B cell (primary cell): Measurements from ENCODE around the gene YWHAE. TPM values are rescaled to one million over a fixed set of nuclear protein-coding genes. Genes with fewer than 3 reads are reported as not detected.
A peak's percentile ranks its signal among the peaks of the same experiment; 100 is the strongest.

Experiments
- ATAC-seq: fragments of 200-7000 bp; cut with Tn5 transposase; one replicate; pipeline ENCODE4 v1.10.0; 2021; ENCODE audit warnings: low read depth, mild to moderate bottlenecking, moderate number of reproducible peaks, moderate library complexity
- CTCF ChIA-PET: fragments of 350-600 bp; sonication (Branson Sonifier 250); formaldehyde crosslinking; loops from one replicate; lab custom pipeline; 2021; ENCODE audit warnings: antibody characterized with exemption, inconsistent platforms; lab: Charles Lee
- POLR2A ChIA-PET: fragments of 350-600 bp; sonication (Branson Sonifier 250); formaldehyde crosslinking; loops from one replicate; lab custom pipeline; 2021; ENCODE audit warnings: antibody characterized with exemption; lab: Charles Lee
- DNase-seq: peaks from one replicate; pipeline ENCODE4 v3.0.0; 2013
- H2AFZ ChIP-seq: 2 replicates; pipeline ENCODE4 v1.6.1; 2012; ENCODE audit warnings: mild to moderate bottlenecking, low read depth, low read length; ENCODE audit not compliant: insufficient read depth, poor library complexity, severe bottlenecking
- H3K27ac ChIP-seq, 2 donors: 1 replicate in 1 of 2; 2 replicates in 1 of 2; pipeline ENCODE4 v1.5.1; 2012 to 2013; ENCODE audit warnings: low read length in 2 of 2, mild to moderate bottlenecking in 2 of 2, moderate library complexity in 1 of 2
- H3K27me3 ChIP-seq, 4 experiments: fragments of 200-600 bp in 1 of 4; sonication (generic) in 1 of 4; replicated peaks in 1 of 4; 1 replicate in 2 of 4; 2 replicates in 2 of 4; pipeline versions ENCODE4 v1.6.1 to v1.7.0; 2013 to 2016; ENCODE audit warnings: low read length in 3 of 4, mild to moderate bottlenecking in 2 of 4, mixed read lengths in 1 of 4, moderate library complexity in 1 of 4; ENCODE audit not compliant: insufficient read depth in 4 of 4, control insufficient read depth in 3 of 4; ENCODE audit errors: control extremely low read depth in 1 of 4
- H3K36me3 ChIP-seq, 2 experiments: replicated peaks in 1 of 2; 1 replicate in 1 of 2; 2 replicates in 1 of 2; pipeline versions ENCODE4 v1.6.1 to v1.7.1; 2013; ENCODE audit warnings: low read length in 1 of 2; ENCODE audit not compliant: insufficient read depth in 2 of 2, control insufficient read depth in 1 of 2; ENCODE audit errors: control extremely low read depth in 1 of 2, extremely low read depth in 1 of 2
- H3K4me1 ChIP-seq, 2 donors: fragments of 200-600 bp in 1 of 2; sonication (generic) in 1 of 2; 1 replicate in 1 of 2; 2 replicates in 1 of 2; pipeline versions ENCODE4 v1.5.1 to v1.6.1; 2013 to 2017; ENCODE audit warnings: low read length in 2 of 2; ENCODE audit not compliant: control insufficient read depth in 2 of 2, insufficient read depth in 2 of 2
- H3K4me2 ChIP-seq: replicated peaks from 2 replicates; pipeline ENCODE3; 2012; ENCODE audit warnings: mild to moderate bottlenecking, low read depth, low read length; ENCODE audit not compliant: poor library complexity, severe bottlenecking
- H3K4me3 ChIP-seq, 5 experiments: fragments of 200-600 bp in 1 of 5; sonication (generic) in 1 of 5; 1 replicate in 3 of 5; 2 replicates in 2 of 5; pipeline versions ENCODE4 v1.5.1 to v1.7.0; 2011 to 2016; ENCODE audit warnings: low read length in 4 of 5, mild to moderate bottlenecking in 4 of 5, low read depth in 2 of 5, control low read depth in 1 of 5, moderate library complexity in 1 of 5; ENCODE audit not compliant: insufficient read depth in 1 of 5; ENCODE audit errors: control extremely low read depth in 1 of 5, extremely low read depth in 1 of 5
- H3K79me2 ChIP-seq: fragments of 200-600 bp; sonication (generic); one replicate; pipeline ENCODE4 v1.6.0; 2016; ENCODE audit warnings: low read length; ENCODE audit not compliant: control insufficient read depth, insufficient read depth
- H3K9ac ChIP-seq: fragments of 200-600 bp; sonication (generic); 2 replicates; pipeline ENCODE4 v1.6.1; 2017; ENCODE audit warnings: mild to moderate bottlenecking, low read length, moderate library complexity
- H3K9me3 ChIP-seq, 3 donors: one replicate each; pipeline versions ENCODE4 v1.6.1 to v1.7.1; 2013; ENCODE audit warnings: low read length in 2 of 3; ENCODE audit not compliant: control insufficient read depth in 2 of 3, insufficient read depth in 1 of 3; ENCODE audit errors: control extremely low read depth in 1 of 3
- H4K20me1 ChIP-seq: 2 replicates; pipeline ENCODE4 v1.6.0; 2012; ENCODE audit warnings: mild to moderate bottlenecking, low read length; ENCODE audit not compliant: insufficient read depth, control insufficient read depth, poor library complexity, severe bottlenecking
- H3K27ac Mint-ChIP-seq: one replicate; pipeline ENCODE4 v1.8.0; 2021; ENCODE audit warnings: mixed read lengths
- H3K27me3 Mint-ChIP-seq: one replicate; pipeline ENCODE4 v1.8.0; 2021; ENCODE audit warnings: mixed read lengths
- H3K4me1 Mint-ChIP-seq: one replicate; pipeline ENCODE4 v1.8.0; 2021; ENCODE audit warnings: mixed read lengths
- H3K4me3 Mint-ChIP-seq: one replicate; pipeline ENCODE4 v1.8.0; 2021; ENCODE audit warnings: mixed read lengths
- H3K9me3 Mint-ChIP-seq: one replicate; pipeline ENCODE4 v1.8.0; 2022; ENCODE audit warnings: mixed read lengths; ENCODE audit not compliant: insufficient read depth
- CTCF ChIP-seq: fragments of 200-600 bp; IDR thresholded peaks from one replicate; pipeline ENCODE4 v1.8.0; 2022; ENCODE audit warnings: antibody characterized with exemption, mild to moderate bottlenecking
- EZH2 ChIP-seq: IDR thresholded peaks from 2 replicates; pipeline ENCODE4 v1.6.1; 2012; ENCODE audit warnings: borderline replicate concordance, low read depth, mild to moderate bottlenecking, moderate library complexity, low read length; ENCODE audit not compliant: insufficient read depth, poor library complexity, severe bottlenecking
- WGBS: methylation state at CpG from one replicate; pipeline ENCODE4 v1.1.5; 2013; ENCODE audit warnings: missing lambda C conversion rate; ENCODE audit not compliant: insufficient coverage; 5-methylcytosine and 5-hydroxymethylcytosine counted together
- intact Hi-C: fragments of 100-400 bp; cut with micrococcal nuclease; formaldehyde crosslinking; loops from one replicate; pipeline ENCODE4 v1.10.0; 2022
- polyA plus RNA-seq: library from polyadenylated mRNA; depleted of rRNA; stranded (reverse); fragments of >200 nt; gene quantifications from 2 replicates; pipeline ENCODE4 v1.2.3, GENCODE V29; 2012
- small RNA-seq: library from RNA; depleted of rRNA; stranded (forward); fragments of <200 nt; gene quantifications from one replicate; pipeline ENCODE3, GENCODE V24; 2012; ENCODE audit warnings: low replicate concordance, low read depth; ENCODE audit not compliant: insufficient read length
- total RNA-seq, 2 donors: library from RNA; stranded (reverse); fragments of 120-200 nt in 1 of 2; gene quantifications; 1 replicate in 1 of 2; 2 replicates in 1 of 2; pipeline versions ENCODE4 v1.2.3 to v1.2.4, GENCODE V29; 2013 to 2022

The YWHAE gene
- total and polyA plus RNA-seq, 2 donors (not counting 1 experiment from before 2014, with no cell fraction given) = 54.3 to 149 TPM

- CTCF ChIA-PET = interaction anchor here (1.1 kb wide), 1 partner anchor 176 kb away, joined by 3 read pairs; no protein-coding TSS in a partner anchor
- POLR2A ChIA-PET = no interaction called here
- H3K4me3 ChIP-seq = no peak overlapping the region
- DNase-seq (peak; percentile 31), ATAC-seq (no peak)
- H3K27me3 ChIP-seq = peaks cover 0 to 26% (median 11%) of the 10 kb centered on the region in 4 experiments
- intact Hi-C loops = no loop called here
- H3K9me3 ChIP-seq = peaks cover 0 to 8% (median 0%) of the 10 kb centered on the region in 3 donors
- Mint-ChIP-seq H3K27me3 (peaks cover 10% of the 10 kb centered on the region), H3K4me1 (peaks cover 15% of the 10 kb centered on the region), H3K4me3 (no peak overlapping the region), H3K27ac (no peak overlapping the region), H3K9me3 (no peaks in the 10 kb centered on the region)
- peak overlapping the region; percentile 62 for H2AFZ ChIP-seq
- H3K4me2 ChIP-seq = peak overlapping the region; percentile 51
- H3K4me1 ChIP-seq = peaks cover 23 to 31% of the 10 kb centered on the region in 2 donors
- H3K27ac ChIP-seq = no peak overlapping the region
- TF ChIP-seq CTCF (no peak), EZH2 (no peak)
- H3K79me2 ChIP-seq = no peaks in the 10 kb centered on the region
- WGBS = 21% methylated on average over 24 of the region's 24 CpGs
- H3K36me3 ChIP-seq = no peaks in the 10 kb centered on the region
- H4K20me1 ChIP-seq = no peaks in the 10 kb centered on the region
- no peak overlapping the region for H3K9ac ChIP-seq
These were observed 101.4 kb downstream of the YWHAE start for GRCh38 chr17:1298606-1299005.

Small RNA genes lying within 50 kb of the gene (small RNA-seq; reads per million reads assigned to genes)
- gene AC032044.2 = not detected

Other genes with a start within 250 kb of the YWHAE start
- gene ABR, start 220.2 kb downstream of the YWHAE start, total RNA-seq = 262 and 304 TPM in 2 replicates
- 79.8 and 84.6 TPM in 2 replicates for gene ABR, start 220.2 kb downstream of the YWHAE start, polyA plus RNA-seq
- not detected in 2 replicates for gene BHLHA9, start 129.8 kb downstream of the YWHAE start, total RNA-seq
- not detected in 2 replicates for gene BHLHA9, start 129.8 kb downstream of the YWHAE start, polyA plus RNA-seq
- gene TRARG1, start 120.6 kb downstream of the YWHAE start, total RNA-seq = not detected in 2 replicates
- gene TRARG1, start 120.6 kb downstream of the YWHAE start, polyA plus RNA-seq = not detected in 2 replicates
- gene CRK, start 56.0 kb upstream of the YWHAE start, total RNA-seq = 31.9 and 36.4 TPM in 2 replicates
- gene CRK, start 56.0 kb upstream of the YWHAE start, polyA plus RNA-seq = 8.2 and 9.3 TPM in 2 replicates
- 81.7 and 111 TPM in 2 replicates for gene MYO1C, start 92.5 kb upstream of the YWHAE start, total RNA-seq
- gene MYO1C, start 92.5 kb upstream of the YWHAE start, polyA plus RNA-seq = 54.7 and 128 TPM in 2 replicates
- 76.7 and 77.9 TPM in 2 replicates for gene INPP5K, start 116.4 kb upstream of the YWHAE start, total RNA-seq
- 53.8 and 69.6 TPM in 2 replicates for gene INPP5K, start 116.4 kb upstream of the YWHAE start, polyA plus RNA-seq
- gene PITPNA, start 162.6 kb upstream of the YWHAE start, total RNA-seq = 89.3 and 90.9 TPM in 2 replicates
- gene PITPNA, start 162.6 kb upstream of the YWHAE start, polyA plus RNA-seq = 25.7 and 27.2 TPM in 2 replicates
- gene SLC43A2, start 228.6 kb upstream of the YWHAE start, total RNA-seq = 204 and 222 TPM in 2 replicates
- gene SLC43A2, start 228.6 kb upstream of the YWHAE start, polyA plus RNA-seq = 26.2 and 34.1 TPM in 2 replicates
- 3.4 and 3.7 TPM in 2 replicates for gene SCARF1, start 245.5 kb upstream of the YWHAE start, total RNA-seq
- 0.54 and 0.74 TPM in 2 replicates for gene SCARF1, start 245.5 kb upstream of the YWHAE start, polyA plus RNA-seq
- gene RILP, start 249.6 kb upstream of the YWHAE start, total RNA-seq = 7.0 and 9.4 TPM in 2 replicates
- gene RILP, start 249.6 kb upstream of the YWHAE start, polyA plus RNA-seq = 1.1 and 2.0 TPM in 2 replicates